Loucy (cell line): ENCODE results near the gene SLC26A2.
A peak's percentile ranks its signal among the peaks of the same experiment; 100 is the strongest.

Experiments
- H2AFZ ChIP-seq: fragments of 200-600 bp; sonication (generic); 2 replicates; pipeline ENCODE4 v1.6.0; 2016; ENCODE audit warnings: antibody characterized with exemption, mild to moderate bottlenecking, low read length, moderate library complexity
- H3F3A ChIP-seq: fragments of 200-600 bp; 2 replicates; pipeline ENCODE4 v1.6.0; 2016; ENCODE audit warnings: antibody characterized with exemption, low read depth, mild to moderate bottlenecking
- H3K27me3 ChIP-seq: fragments of 200-600 bp; sonication (generic); 2 replicates; pipeline ENCODE4 v1.6.1; 2014; ENCODE audit warnings: low read length, mild to moderate bottlenecking; ENCODE audit not compliant: insufficient read depth, poor library complexity, severe bottlenecking
- H3K36me3 ChIP-seq: fragments of 200-600 bp; sonication (generic); 2 replicates; pipeline ENCODE4 v1.6.1; 2016; ENCODE audit warnings: low read length; ENCODE audit not compliant: insufficient read depth
- H3K4me1 ChIP-seq: fragments of 200-600 bp; sonication (generic); 2 replicates; pipeline ENCODE4 v1.5.1; 2014; ENCODE audit warnings: low read length, mild to moderate bottlenecking; ENCODE audit not compliant: insufficient read depth, poor library complexity, severe bottlenecking
- H3K4me2 ChIP-seq: fragments of 200-600 bp; sonication (generic); 2 replicates; pipeline ENCODE4 v1.6.0; 2014; ENCODE audit warnings: antibody characterized with exemption, low read length, low read depth, mild to moderate bottlenecking; ENCODE audit not compliant: poor library complexity, severe bottlenecking
- H3K4me3 ChIP-seq: fragments of 200-600 bp; sonication (generic); 2 replicates; pipeline ENCODE4 v1.5.1; 2014; ENCODE audit warnings: low read length, mild to moderate bottlenecking, mixed read lengths; ENCODE audit not compliant: poor library complexity, severe bottlenecking
- H3K79me2 ChIP-seq: fragments of 200-600 bp; sonication (generic); 2 replicates; pipeline ENCODE4 v1.6.1; 2014; ENCODE audit warnings: low read length; ENCODE audit not compliant: insufficient read depth
- H3K9ac ChIP-seq: fragments of 200-600 bp; sonication (generic); 2 replicates; pipeline ENCODE4 v1.6.0; 2014; ENCODE audit warnings: mild to moderate bottlenecking, low read depth, low read length, moderate library complexity; ENCODE audit not compliant: poor library complexity, severe bottlenecking
- H3K9me2 ChIP-seq: fragments of 200-600 bp; sonication (generic); replicated peaks from 2 replicates; pipeline ENCODE4 v1.6.1; 2016; ENCODE audit warnings: low read depth, low read length, mixed read lengths
- H3K9me3 ChIP-seq: fragments of 200-600 bp; sonication (generic); 2 replicates; pipeline ENCODE4 v1.6.1; 2014; ENCODE audit warnings: mild to moderate bottlenecking, antibody characterized with exemption, low read length, low read depth; ENCODE audit not compliant: insufficient read depth
- H4K20me1 ChIP-seq: fragments of 200-600 bp; sonication (generic); 2 replicates; pipeline ENCODE4 v1.6.0; 2014; ENCODE audit warnings: antibody characterized with exemption, low read length, mild to moderate bottlenecking; ENCODE audit not compliant: insufficient read depth, poor library complexity, severe bottlenecking
- EZH2phosphoT487 ChIP-seq: fragments of 200-600 bp; IDR thresholded peaks from 2 replicates; pipeline ENCODE4 v1.6.1; 2018; ENCODE audit warnings: antibody characterized with exemption, mild to moderate bottlenecking, moderate library complexity, borderline replicate concordance
- TF ChIP-seq, protein P1 (sequence below): fragments of 200-600 bp; sonication (generic); conservative IDR thresholded peaks from 2 replicates; pipeline ENCODE4 v1.5.1; 2014; ENCODE audit warnings: mild to moderate bottlenecking, antibody characterized with exemption, low read length

The SLC26A2 gene

DNA sequence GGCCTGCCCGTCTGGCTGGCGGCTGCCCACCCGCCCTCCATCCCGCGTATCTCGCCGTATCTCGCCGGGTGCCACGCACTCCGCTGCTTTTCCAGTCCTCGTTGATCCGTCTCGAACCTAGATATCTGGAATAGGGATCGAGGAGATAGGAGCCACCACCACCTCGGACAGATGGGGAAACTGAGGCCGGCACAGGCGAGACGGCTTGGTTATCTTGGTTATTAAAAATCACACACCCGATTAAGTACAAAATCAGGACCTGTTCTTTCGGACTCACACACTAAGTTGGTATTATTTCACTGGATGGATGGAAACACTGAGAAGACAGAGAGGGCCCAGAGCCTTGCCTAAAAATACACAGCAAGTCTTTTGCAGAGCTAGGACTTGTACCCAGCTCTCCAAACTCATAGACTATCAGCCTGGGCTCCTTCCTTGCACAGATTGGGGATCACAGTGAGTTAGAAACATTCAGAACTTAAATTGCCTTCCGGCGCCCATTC lies 678 bp downstream of the SLC26A2 start:
- H3K36me3 ChIP-seq = no peaks in the 10 kb centered on the region
- H3K79me2 ChIP-seq = peaks cover 3% of the 10 kb centered on the region; the same call in 1 of the 2 replicates
- no peaks in the 10 kb centered on the region for H3K9me3 ChIP-seq
- H2AFZ ChIP-seq = peak overlapping the region; percentile 83
- H3K27me3 ChIP-seq = no peaks in the 10 kb centered on the region
- H4K20me1 ChIP-seq = no peaks in the 10 kb centered on the region
- H3F3A ChIP-seq = no peaks in the 10 kb centered on the region
- no peaks in the 10 kb centered on the region for H3K9me2 ChIP-seq
- H3K4me1 ChIP-seq = peaks cover 19% of the 10 kb centered on the region
- peak overlapping the region; percentile 89 for H3K9ac ChIP-seq
- TF ChIP-seq, protein P1, sequence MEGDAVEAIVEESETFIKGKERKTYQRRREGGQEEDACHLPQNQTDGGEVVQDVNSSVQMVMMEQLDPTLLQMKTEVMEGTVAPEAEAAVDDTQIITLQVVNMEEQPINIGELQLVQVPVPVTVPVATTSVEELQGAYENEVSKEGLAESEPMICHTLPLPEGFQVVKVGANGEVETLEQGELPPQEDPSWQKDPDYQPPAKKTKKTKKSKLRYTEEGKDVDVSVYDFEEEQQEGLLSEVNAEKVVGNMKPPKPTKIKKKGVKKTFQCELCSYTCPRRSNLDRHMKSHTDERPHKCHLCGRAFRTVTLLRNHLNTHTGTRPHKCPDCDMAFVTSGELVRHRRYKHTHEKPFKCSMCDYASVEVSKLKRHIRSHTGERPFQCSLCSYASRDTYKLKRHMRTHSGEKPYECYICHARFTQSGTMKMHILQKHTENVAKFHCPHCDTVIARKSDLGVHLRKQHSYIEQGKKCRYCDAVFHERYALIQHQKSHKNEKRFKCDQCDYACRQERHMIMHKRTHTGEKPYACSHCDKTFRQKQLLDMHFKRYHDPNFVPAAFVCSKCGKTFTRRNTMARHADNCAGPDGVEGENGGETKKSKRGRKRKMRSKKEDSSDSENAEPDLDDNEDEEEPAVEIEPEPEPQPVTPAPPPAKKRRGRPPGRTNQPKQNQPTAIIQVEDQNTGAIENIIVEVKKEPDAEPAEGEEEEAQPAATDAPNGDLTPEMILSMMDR = no peak
- TF ChIP-seq EZH2phosphoT487 = no peak
- H3K4me2 ChIP-seq = peak overlapping the region; percentile 74
- peak overlapping the region; percentile 77 for H3K4me3 ChIP-seq

DNA sequence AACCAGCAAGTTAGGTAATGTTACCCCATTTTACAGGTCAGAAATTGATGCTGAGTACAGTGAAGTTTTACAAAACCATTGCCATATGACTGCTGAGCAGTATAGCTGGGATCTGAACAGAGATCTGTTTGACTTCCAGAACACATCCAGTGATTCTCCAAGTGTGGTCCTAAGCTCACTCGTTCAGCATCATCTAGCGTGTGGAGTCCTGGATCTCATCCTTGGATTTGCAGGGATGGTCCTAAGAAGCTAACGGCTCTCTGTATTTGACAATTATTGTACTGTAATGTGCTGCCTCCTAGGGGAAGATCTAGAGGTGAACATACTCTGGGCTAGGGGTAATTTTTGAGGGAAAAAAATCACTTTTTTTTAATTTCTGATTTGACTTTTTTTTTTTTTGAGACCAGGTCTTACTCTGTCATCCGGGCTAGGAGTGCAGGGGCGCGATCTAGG lies 1.4 kb downstream of the SLC26A2 start:
- Histone ChIP-seq H4K20me1 (no peaks in the 10 kb centered on the region), H3K4me3 (peak overlapping the region; percentile 77), H3K4me2 (peak overlapping the region; percentile 74), H3F3A (no peaks in the 10 kb centered on the region), H3K36me3 (no peaks in the 10 kb centered on the region), H3K9me2 (no peaks in the 10 kb centered on the region), H3K27me3 (no peaks in the 10 kb centered on the region), H2AFZ (no peak overlapping the region), H3K79me2 (peaks cover 3% of the 10 kb centered on the region; the same call in 1 of the 2 replicates), H3K9ac (peak overlapping the region; percentile 89), H3K4me1 (peaks cover 19% of the 10 kb centered on the region), H3K9me3 (no peaks in the 10 kb centered on the region)
- TF ChIP-seq EZH2phosphoT487 = no peak
- TF ChIP-seq, protein P1 = peak; percentile 70

DNA sequence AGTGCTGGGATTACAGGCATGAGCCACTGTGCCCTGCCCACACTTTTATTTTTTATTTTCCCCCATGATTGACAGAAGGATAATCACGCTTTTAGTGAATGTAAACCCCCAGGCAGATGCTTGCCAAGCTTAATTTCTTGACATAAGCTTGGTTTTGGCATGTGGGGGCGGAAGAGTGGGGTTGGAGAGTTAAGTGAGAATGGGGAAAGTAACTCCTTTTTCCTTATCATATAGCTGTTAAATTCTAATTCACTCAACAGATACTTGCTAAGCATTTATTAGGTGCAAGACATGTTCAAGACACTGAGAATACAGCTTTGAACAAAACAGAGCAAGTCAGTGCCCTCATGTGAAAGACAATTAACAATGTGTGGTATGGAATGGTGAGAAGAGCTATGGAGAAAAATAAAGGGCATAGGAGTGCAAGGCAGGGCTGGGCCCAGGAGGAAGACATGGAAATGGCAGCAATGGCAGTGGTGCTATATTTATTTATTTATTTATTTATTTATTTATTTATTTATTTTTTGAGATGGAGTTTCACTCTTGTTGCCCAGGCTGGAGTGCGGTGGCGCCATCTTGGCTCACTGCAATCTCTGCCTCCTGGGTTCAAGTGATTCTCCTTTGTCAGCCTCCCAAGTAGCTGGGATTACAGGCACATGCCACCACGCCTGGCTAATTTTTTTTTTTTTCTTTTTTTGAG lies 2.2 kb downstream of the SLC26A2 start:
- no peaks in the 10 kb centered on the region for H3K27me3 ChIP-seq
- peak overlapping the region; percentile 74 for H3K4me2 ChIP-seq
- no peaks in the 10 kb centered on the region for H4K20me1 ChIP-seq
- no peaks in the 10 kb centered on the region for H3K36me3 ChIP-seq
- H3K9ac ChIP-seq = no peak overlapping the region
- H3K4me1 ChIP-seq = peaks cover 19% of the 10 kb centered on the region
- no peak overlapping the region for H3K4me3 ChIP-seq
- no peak overlapping the region for H2AFZ ChIP-seq
- H3K9me3 ChIP-seq = no peaks in the 10 kb centered on the region
- H3K9me2 ChIP-seq = no peaks in the 10 kb centered on the region
- H3F3A ChIP-seq = no peaks in the 10 kb centered on the region
- TF ChIP-seq, protein P1 = no peak
- no peak for TF ChIP-seq EZH2phosphoT487
- H3K79me2 ChIP-seq = peaks cover 3% of the 10 kb centered on the region; the same call in 1 of the 2 replicates
